ENCODE measurements around the gene FBL. TPM values are rescaled to one million over a fixed set of nuclear protein-coding genes. Genes with fewer than 3 reads are reported as not detected.

Gene FBL
- polyA plus RNA-seq, 1 experiment, result 256 TPM

DNA sequence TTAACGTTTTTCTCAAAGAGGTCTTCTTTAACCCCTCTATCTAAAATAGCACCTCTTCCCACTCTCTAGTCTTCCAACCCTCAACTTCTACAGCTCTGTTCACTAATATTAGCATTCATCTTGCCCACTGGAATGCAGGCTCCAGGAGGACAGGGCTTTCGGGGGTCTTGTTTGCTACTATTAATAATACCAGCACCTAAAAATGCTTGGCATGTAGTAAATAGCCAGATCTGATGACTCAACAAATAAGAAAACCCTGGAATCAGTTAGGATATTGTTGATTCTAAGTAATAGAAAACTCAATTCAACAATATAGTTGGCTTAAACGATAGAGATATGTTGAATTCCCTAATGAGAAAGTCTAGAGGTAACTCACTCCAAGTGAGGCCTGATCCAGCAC is 26.4 kb downstream of the FBL start:
- TF ChIP-seq, protein P1, sequence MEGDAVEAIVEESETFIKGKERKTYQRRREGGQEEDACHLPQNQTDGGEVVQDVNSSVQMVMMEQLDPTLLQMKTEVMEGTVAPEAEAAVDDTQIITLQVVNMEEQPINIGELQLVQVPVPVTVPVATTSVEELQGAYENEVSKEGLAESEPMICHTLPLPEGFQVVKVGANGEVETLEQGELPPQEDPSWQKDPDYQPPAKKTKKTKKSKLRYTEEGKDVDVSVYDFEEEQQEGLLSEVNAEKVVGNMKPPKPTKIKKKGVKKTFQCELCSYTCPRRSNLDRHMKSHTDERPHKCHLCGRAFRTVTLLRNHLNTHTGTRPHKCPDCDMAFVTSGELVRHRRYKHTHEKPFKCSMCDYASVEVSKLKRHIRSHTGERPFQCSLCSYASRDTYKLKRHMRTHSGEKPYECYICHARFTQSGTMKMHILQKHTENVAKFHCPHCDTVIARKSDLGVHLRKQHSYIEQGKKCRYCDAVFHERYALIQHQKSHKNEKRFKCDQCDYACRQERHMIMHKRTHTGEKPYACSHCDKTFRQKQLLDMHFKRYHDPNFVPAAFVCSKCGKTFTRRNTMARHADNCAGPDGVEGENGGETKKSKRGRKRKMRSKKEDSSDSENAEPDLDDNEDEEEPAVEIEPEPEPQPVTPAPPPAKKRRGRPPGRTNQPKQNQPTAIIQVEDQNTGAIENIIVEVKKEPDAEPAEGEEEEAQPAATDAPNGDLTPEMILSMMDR (IDR thresholded peaks at IDR 0.05; ENCODE audit: low read depth, low read length), result no peak
- no peak for DNase-seq (ENCODE audit: low read depth, low spot score)
- ChIA-PET POLR2A (no interaction called here), CTCF (interaction anchor here (0.9 to 2.8 kb wide), 2 partner anchors 22 to 27 kb away, joined by 4 to 11 read pairs; no protein-coding TSS in a partner anchor)
- H3K4me3 ChIP-seq (ENCODE audit: low read depth, low read length), result no peak overlapping the region
- no peaks in the 10 kb centered on the region for H3K27me3 ChIP-seq (ENCODE audit: control insufficient read depth, insufficient read depth, low read length)
- no peak overlapping the region for H3K27ac ChIP-seq (ENCODE audit: low read depth, low read length)
- no peaks in the 10 kb centered on the region; the same call in 1 of the 2 replicates for H3K9me3 ChIP-seq (ENCODE audit: control insufficient read depth, insufficient read depth, low read length)

DNA sequence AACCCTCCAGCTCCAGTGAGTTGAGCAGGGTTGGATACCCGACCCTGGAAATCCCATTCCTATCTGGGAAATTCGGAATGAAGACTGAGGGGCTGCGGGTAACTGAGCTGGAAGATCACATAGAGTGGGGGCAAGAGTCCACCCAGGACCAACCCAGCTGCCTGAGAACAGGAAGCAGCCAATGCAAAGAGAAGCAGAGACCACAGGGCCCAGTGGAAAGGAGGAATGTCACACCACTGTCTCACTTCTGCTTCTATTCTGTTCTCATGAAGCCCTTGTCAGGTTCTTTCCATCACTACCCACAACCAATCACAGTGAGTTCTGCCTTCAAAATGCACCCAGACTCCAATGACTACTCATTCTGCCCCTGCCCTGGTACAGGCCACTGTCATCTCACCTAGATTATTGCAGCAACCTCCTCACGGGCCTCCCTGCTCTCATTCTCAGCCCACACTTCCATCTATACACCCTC is 27.5 kb downstream of the FBL start:
- no peaks in the 10 kb centered on the region for H3K27me3 ChIP-seq (ENCODE audit: control insufficient read depth, insufficient read depth, low read length)
- DNase-seq (ENCODE audit: low read depth, low spot score), result no peak
- TF ChIP-seq, protein P1 (IDR thresholded peaks at IDR 0.05; ENCODE audit: low read depth, low read length), result no peak
- H3K27ac ChIP-seq (ENCODE audit: low read depth, low read length), result no peak overlapping the region
- H3K4me3 ChIP-seq (ENCODE audit: low read depth, low read length), result no peak overlapping the region
- CTCF ChIA-PET, result interaction anchor here (1.0 to 2.8 kb wide), 2 partner anchors 26 to 52 kb away, joined by 3 to 11 read pairs; no protein-coding TSS in a partner anchor
- POLR2A ChIA-PET, result no interaction called here
- H3K9me3 ChIP-seq (ENCODE audit: control insufficient read depth, insufficient read depth, low read length), result no peaks in the 10 kb centered on the region

DNA sequence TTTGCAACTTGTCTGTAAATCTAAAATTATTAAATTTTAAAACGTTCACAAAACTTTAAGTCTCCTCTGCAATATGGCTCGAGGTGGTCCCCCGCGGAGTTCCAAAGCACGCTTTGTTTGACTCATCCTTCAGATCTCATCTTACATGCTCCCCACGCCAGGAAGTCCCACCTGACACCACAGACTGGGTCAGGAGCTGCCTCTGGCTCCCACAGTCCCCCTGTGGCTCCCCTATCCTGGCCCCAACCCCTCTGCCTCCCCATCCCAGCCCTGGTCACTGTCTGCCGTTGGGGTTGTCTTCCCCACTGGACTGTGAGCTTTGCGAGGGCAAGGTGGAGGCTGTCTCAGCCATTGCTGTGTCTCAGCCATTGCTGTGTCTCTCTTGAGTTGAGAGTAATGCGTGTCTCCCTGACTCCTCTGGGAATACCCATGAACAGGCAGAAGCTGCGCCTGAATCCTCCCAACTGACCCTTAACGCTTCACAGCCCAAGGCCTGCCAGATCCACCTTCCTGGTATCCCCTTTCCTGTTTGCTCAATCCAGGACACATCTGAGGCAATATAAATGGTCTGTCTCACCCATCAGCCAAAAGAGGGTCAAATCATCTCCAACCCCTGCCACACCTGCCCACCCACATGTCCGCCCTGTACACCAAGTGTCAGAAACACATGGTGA is 28.2 kb downstream of the FBL start:
- CTCF ChIA-PET, result interaction anchor here (1.0 to 1.4 kb wide), 2 partner anchors 26 to 51 kb away, joined by 3 to 4 read pairs; no protein-coding TSS in a partner anchor
- no peak for DNase-seq (ENCODE audit: low read depth, low spot score)
- TF ChIP-seq, protein P1 (IDR thresholded peaks at IDR 0.05; ENCODE audit: low read depth, low read length), result no peak
- POLR2A ChIA-PET, result no interaction called here
- Histone ChIP-seq H3K27ac (ENCODE audit: low read depth, low read length) (no peak overlapping the region), H3K4me3 (ENCODE audit: low read depth, low read length) (no peak overlapping the region), H3K27me3 (ENCODE audit: control insufficient read depth, insufficient read depth, low read length) (no peaks in the 10 kb centered on the region), H3K9me3 (ENCODE audit: control insufficient read depth, insufficient read depth, low read length) (no peaks in the 10 kb centered on the region)

DNA sequence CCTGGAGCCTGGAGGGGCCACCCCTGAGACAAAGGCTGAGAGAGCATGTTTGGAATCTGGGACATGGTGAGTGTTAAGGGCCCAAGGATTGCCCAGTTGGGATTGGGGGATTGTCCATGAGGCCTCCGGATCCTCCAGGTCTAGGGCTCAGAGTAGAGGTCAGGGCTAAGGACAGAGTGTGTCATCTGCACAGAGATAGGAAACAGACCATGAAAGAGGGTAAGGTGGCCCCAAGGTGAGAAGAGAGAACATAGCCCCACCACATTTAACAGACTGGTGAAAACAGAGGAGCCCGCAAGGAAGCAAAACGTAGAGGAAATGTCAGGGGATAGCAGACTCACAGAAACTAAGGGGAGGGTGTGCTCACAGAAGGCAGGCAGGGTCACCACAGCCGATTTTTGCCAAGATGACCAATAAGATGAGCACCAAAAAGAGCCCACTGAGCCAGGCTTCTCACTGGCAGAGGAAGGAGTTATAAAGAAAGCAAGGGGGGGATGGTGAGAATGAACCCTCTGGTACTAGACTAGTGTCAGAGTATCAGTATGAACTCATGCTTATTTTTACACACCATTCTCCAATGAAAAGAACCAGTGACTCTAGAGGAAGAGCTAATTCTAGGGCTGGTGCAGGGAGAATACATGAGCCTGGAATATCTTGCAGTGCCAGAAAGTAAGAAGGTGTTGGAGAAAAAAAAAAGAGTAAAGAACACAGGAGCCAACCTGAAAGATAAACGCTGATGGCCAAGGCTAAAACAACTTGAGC is 29.7 kb downstream of the FBL start:
- no peak overlapping the region for H3K4me3 ChIP-seq (ENCODE audit: low read depth, low read length)
- TF ChIP-seq, protein P1 (IDR thresholded peaks at IDR 0.05; ENCODE audit: low read depth, low read length), result no peak
- no peaks in the 10 kb centered on the region for H3K27me3 ChIP-seq (ENCODE audit: control insufficient read depth, insufficient read depth, low read length)
- ChIA-PET POLR2A (interaction anchor here (1.7 kb wide), 1 partner anchor 154 kb away, joined by 5 read pairs; the partner anchor contains the start of gene PSMC4), CTCF (interaction anchor here (1.0 to 1.8 kb wide), 4 partner anchors 24 to 154 kb away, joined by 3 to 7 read pairs (median 4); partner anchors contain the start of gene PSMC4)
- no peak overlapping the region for H3K27ac ChIP-seq (ENCODE audit: low read depth, low read length)
- no peaks in the 10 kb centered on the region for H3K9me3 ChIP-seq (ENCODE audit: control insufficient read depth, insufficient read depth, low read length)
- no peak for DNase-seq (ENCODE audit: low read depth, low spot score)
